Chondrocyte (in vitro differentiated cells): Measurements from ENCODE around the gene GXYLT2. TPM values are rescaled to one million over a fixed set of nuclear protein-coding genes. Genes with fewer than 3 reads are reported as not detected.

Source experiments
- DNase-seq: peaks from one replicate; pipeline ENCODE4 v3.0.0; 2021; ENCODE audit warnings: mixed read lengths, low spot score
- H3K27ac Mint-ChIP-seq: one replicate; pipeline ENCODE4 v1.8.0; 2021; ENCODE audit warnings: mild to moderate bottlenecking, moderate library complexity, mixed read lengths; ENCODE audit not compliant: unreplicated experiment
- H3K27me3 Mint-ChIP-seq: 2 replicates; pipeline ENCODE4 v1.8.0; 2021; ENCODE audit warnings: low read depth, mixed read lengths
- H3K36me3 Mint-ChIP-seq: 2 replicates; pipeline ENCODE4 v1.8.0; 2021; ENCODE audit warnings: low read depth, mixed read lengths
- H3K4me1 Mint-ChIP-seq: 2 replicates; pipeline ENCODE4 v1.8.0; 2021; ENCODE audit warnings: low read depth, mild to moderate bottlenecking, mixed read lengths
- H3K4me3 Mint-ChIP-seq: one replicate; pipeline ENCODE4 v1.8.0; 2021; ENCODE audit warnings: mild to moderate bottlenecking, moderate library complexity, mixed read lengths; ENCODE audit not compliant: unreplicated experiment
- H3K9me3 Mint-ChIP-seq: 2 replicates; pipeline ENCODE4 v1.8.0; 2021; ENCODE audit warnings: low read depth, mixed read lengths
- CTCF ChIP-seq: fragments of 200-600 bp; sonication (generic); IDR thresholded peaks from 2 replicates; pipeline ENCODE4 v1.5.0; 2021; ENCODE audit warnings: antibody characterized with exemption, mild to moderate bottlenecking, moderate library complexity
- total RNA-seq: library from RNA; stranded (reverse); gene quantifications from 3 replicates; pipeline ENCODE4 v1.2.1, GENCODE V29; 2021

Gene GXYLT2
- total RNA-seq, 1 donor from 2014 or later, result 99.3 TPM

- no peak for DNase-seq
- no peak for TF ChIP-seq CTCF
- Mint-ChIP-seq H3K36me3 (peaks cover 6% of the 10 kb centered on the region), H3K4me1 (peaks cover 33% of the 10 kb centered on the region), H3K9me3 (no peaks in the 10 kb centered on the region), H3K27ac (peak overlapping the region; percentile 68), H3K4me3 (no peak overlapping the region), H3K27me3 (no peaks in the 10 kb centered on the region)
These were observed 53.4 kb downstream of the GXYLT2 start for GRCh38 chr3:72941245-72941644.

GRCh38 chr3:72942427-72942826, 54.6 kb downstream of the GXYLT2 start:
- no peak for DNase-seq
- no peak overlapping the region for H3K27ac Mint-ChIP-seq
- H3K4me3 Mint-ChIP-seq, result no peak overlapping the region
- H3K9me3 Mint-ChIP-seq, result no peaks in the 10 kb centered on the region
- peaks cover 26% of the 10 kb centered on the region for H3K4me1 Mint-ChIP-seq
- no peaks in the 10 kb centered on the region for H3K27me3 Mint-ChIP-seq
- peaks cover 6% of the 10 kb centered on the region for H3K36me3 Mint-ChIP-seq
- no peak for TF ChIP-seq CTCF

DNA sequence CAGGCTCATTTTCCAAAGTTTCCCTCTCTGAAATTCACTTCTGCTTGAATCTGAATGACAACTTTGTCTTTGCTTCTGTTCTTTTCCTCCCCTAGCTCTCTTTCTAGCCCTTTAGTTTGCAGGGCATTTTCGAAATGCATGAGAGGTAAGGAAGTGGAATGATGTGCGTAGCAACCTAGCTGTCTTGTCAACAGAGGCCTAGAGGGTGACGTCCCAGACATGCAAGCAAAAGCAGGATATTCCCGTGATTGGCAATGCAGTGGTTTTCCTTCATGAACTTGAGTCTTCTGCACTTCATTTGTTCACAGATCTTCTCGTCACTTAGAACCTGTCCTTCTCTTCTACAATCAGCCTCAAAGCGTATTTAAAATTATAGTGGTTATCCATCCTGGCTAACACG, 56.9 kb downstream of the GXYLT2 start:
- Mint-ChIP-seq H3K9me3 (no peaks in the 10 kb centered on the region), H3K27ac (no peak overlapping the region), H3K4me3 (no peak overlapping the region), H3K36me3 (peaks cover 11% of the 10 kb centered on the region), H3K4me1 (peaks cover 12% of the 10 kb centered on the region), H3K27me3 (no peaks in the 10 kb centered on the region)
- TF ChIP-seq CTCF, result no peak
- DNase-seq, result no peak

DNA sequence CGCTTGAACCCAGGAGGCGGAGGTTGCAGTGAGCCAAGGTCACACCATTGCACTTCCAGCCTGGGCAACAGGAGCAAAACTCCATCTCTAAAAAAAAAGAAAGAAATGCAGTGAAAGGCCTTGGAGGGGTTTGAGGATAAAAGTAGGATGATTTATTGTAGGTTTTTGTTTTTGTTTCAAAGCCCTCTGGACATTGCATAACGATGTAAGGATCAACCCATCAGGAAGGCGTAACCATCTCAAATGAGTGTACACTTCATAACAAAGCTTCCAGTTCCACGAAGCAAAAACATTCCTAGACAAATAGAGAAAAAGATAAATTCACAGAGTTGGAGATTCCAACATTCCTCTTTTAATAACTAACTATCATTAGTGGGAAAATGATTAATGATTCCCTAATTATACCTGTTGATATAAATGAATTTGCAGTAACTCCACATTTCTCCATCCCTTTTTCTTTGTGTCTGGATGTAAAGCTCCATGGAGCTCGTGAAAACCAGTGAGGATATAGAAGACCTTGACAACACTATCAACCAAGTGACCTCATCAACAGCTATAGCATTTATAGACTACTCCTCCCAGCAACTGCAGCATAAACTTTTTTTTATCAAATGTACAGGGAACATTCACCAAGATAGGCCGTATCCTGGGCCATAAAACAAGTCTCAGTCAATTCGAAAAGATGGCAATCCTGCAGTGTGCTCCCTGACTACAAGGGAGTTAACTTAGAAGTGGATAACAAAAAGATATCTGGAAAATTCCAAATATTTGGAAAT, 60.1 kb downstream of the GXYLT2 start:
- H3K27me3 Mint-ChIP-seq, result no peaks in the 10 kb centered on the region
- no peak overlapping the region for H3K27ac Mint-ChIP-seq
- H3K9me3 Mint-ChIP-seq, result no peaks in the 10 kb centered on the region
- H3K36me3 Mint-ChIP-seq, result peaks cover 9% of the 10 kb centered on the region
- H3K4me3 Mint-ChIP-seq, result no peak overlapping the region
- H3K4me1 Mint-ChIP-seq, result peaks cover 16% of the 10 kb centered on the region
- no peak for DNase-seq
- no peak for TF ChIP-seq CTCF

DNA sequence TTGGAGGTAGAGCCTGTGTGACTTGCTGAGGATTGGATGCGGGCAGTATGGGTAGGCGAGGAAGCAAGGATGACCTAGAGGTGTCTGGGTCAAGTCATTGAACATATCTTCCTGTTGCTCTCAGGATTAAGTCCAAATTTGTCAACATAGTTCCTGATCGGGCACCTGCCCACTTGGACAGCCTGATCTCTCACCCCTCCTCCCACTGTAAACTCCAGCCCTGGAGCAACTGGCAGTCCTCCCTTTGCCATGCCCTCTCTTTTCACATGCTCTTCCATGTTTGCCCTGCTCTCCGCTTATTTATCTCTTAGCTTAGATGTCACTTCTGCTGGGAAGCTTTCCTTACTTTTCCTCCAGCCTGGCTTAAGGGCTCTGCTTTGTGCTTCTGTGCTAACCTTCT, 61.2 kb downstream of the GXYLT2 start:
- H3K27ac Mint-ChIP-seq, result no peak overlapping the region
- no peaks in the 10 kb centered on the region for H3K9me3 Mint-ChIP-seq
- no peak for DNase-seq
- H3K27me3 Mint-ChIP-seq, result no peaks in the 10 kb centered on the region
- peaks cover 19% of the 10 kb centered on the region for H3K4me1 Mint-ChIP-seq
- peaks cover 9% of the 10 kb centered on the region for H3K36me3 Mint-ChIP-seq
- no peak overlapping the region for H3K4me3 Mint-ChIP-seq
- no peak for TF ChIP-seq CTCF
